Tibial artery (tissue), 4 donors: ENCODE measurements around the gene USP6NL.

ENCODE experiments used
- DNase-seq, 2 donors: peaks; one replicate each; pipeline ENCODE4 v3.0.0-alpha.2; 2019
- H3K27ac ChIP-seq, 2 donors: fragments of 200-600 bp; sonication (generic) in 1 of 2; 1 replicate in 1 of 2; 2 replicates in 1 of 2; pipeline ENCODE4 v1.5.1; 2018 to 2019; ENCODE audit warnings: mild to moderate bottlenecking in 1 of 2
- H3K27me3 ChIP-seq, 2 donors: fragments of 200-600 bp; sonication (generic) in 1 of 2; one replicate each; pipeline versions ENCODE4 v1.5.1 to v1.6.0; 2016 to 2019
- H3K36me3 ChIP-seq, 3 donors: fragments of 200-600 bp; sonication (generic) in 2 of 3; one replicate each; pipeline ENCODE4 v1.5.1; 2016 to 2019; ENCODE audit warnings: mild to moderate bottlenecking in 2 of 3
- H3K4me1 ChIP-seq, 4 donors: fragments of 200-600 bp; sonication (generic) in 2 of 4; 1 replicate in 3 of 4; 2 replicates in 1 of 4; pipeline ENCODE4 v1.5.1; 2016 to 2019
- H3K4me3 ChIP-seq, 2 donors: fragments of 200-600 bp; sonication (generic) in 1 of 2; 1 replicate in 1 of 2; 2 replicates in 1 of 2; pipeline ENCODE4 v1.5.1; 2018 to 2019; ENCODE audit warnings: mild to moderate bottlenecking in 2 of 2
- H3K9me3 ChIP-seq, 3 donors: fragments of 200-600 bp; sonication (generic) in 1 of 3; one replicate each; pipeline ENCODE4 v1.5.1; 2016 to 2019
- intact Hi-C: fragments of 100-400 bp; cut with DNase I; formaldehyde crosslinking; loops from one replicate; pipeline ENCODE4 v1.15.0; 2023; ENCODE audit warnings: low total_unique reads
- TF ChIP-seq, protein P1 (sequence below), 2 experiments: fragments of 200-600 bp in 1 of 2; fragments of 450-650 bp in 1 of 2; IDR thresholded peaks; one replicate each; pipeline ENCODE4 v1.5.1; 2017 to 2019; ENCODE audit warnings: antibody characterized with exemption in 2 of 2, mild to moderate bottlenecking in 1 of 2, moderate library complexity in 1 of 2

USP6NL gene

GRCh38 chr10:11447586-11447985 is 163.9 kb downstream of the USP6NL start:
- no peaks in the 10 kb centered on the region for H3K36me3 ChIP-seq
- H3K9me3 ChIP-seq: no peaks in the 10 kb centered on the region
- H3K4me1 ChIP-seq: no peaks in the 10 kb centered on the region
- peaks cover 0 to 6% of the 10 kb centered on the region in 2 donors for H3K27me3 ChIP-seq
- intact Hi-C loops: no loop called here
- H3K27ac ChIP-seq: no peak overlapping the region
- DNase-seq: no peak
- H3K4me3 ChIP-seq: no peak overlapping the region
- TF ChIP-seq, protein P1, sequence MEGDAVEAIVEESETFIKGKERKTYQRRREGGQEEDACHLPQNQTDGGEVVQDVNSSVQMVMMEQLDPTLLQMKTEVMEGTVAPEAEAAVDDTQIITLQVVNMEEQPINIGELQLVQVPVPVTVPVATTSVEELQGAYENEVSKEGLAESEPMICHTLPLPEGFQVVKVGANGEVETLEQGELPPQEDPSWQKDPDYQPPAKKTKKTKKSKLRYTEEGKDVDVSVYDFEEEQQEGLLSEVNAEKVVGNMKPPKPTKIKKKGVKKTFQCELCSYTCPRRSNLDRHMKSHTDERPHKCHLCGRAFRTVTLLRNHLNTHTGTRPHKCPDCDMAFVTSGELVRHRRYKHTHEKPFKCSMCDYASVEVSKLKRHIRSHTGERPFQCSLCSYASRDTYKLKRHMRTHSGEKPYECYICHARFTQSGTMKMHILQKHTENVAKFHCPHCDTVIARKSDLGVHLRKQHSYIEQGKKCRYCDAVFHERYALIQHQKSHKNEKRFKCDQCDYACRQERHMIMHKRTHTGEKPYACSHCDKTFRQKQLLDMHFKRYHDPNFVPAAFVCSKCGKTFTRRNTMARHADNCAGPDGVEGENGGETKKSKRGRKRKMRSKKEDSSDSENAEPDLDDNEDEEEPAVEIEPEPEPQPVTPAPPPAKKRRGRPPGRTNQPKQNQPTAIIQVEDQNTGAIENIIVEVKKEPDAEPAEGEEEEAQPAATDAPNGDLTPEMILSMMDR (IDR thresholded peaks at IDR 0.05): no peak

DNA sequence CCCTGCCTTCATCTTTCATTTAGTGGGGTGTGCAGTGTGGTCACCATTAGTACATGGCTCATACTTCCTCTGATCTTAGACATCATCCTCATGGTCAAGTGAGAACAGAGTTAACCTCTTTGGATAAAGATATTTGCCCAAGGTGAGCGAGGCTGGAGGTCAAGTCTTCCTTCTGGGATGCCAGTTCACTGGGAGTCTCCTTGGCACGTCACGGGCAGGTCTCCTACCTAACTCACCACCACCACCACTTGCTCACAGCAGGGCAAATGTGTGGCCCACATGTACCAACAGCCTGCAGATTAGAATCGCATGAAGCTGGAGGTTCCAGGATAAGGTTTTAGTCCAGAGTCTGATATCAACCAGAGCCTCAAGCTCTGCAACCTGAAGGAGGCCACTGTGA is 164.6 kb downstream of the USP6NL start:
- Histone ChIP-seq H3K27ac (no peak overlapping the region), H3K27me3 (peaks cover 0 to 6% of the 10 kb centered on the region in 2 donors), H3K4me1 (no peaks in the 10 kb centered on the region), H3K36me3 (no peaks in the 10 kb centered on the region), H3K9me3 (no peaks in the 10 kb centered on the region), H3K4me3 (no peak overlapping the region)
- intact Hi-C loops: no loop called here
- TF ChIP-seq, protein P1 (IDR thresholded peaks at IDR 0.05): no peak
- no peak for DNase-seq

GRCh38 chr10:11446133-11446532 is 165.3 kb downstream of the USP6NL start:
- Histone ChIP-seq H3K4me3 (no peak overlapping the region), H3K27ac (no peak overlapping the region), H3K27me3 (peaks cover 0 to 6% of the 10 kb centered on the region in 2 donors), H3K36me3 (no peaks in the 10 kb centered on the region), H3K4me1 (no peaks in the 10 kb centered on the region), H3K9me3 (no peaks in the 10 kb centered on the region)
- DNase-seq: no peak
- intact Hi-C loops: no loop called here
- TF ChIP-seq, protein P1 (IDR thresholded peaks at IDR 0.05): no peak

GRCh38 chr10:11444531-11445228 is 166.8 kb downstream of the USP6NL start:
- DNase-seq: no peak
- no peaks in the 10 kb centered on the region for H3K4me1 ChIP-seq
- intact Hi-C loops: no loop called here
- H3K27me3 ChIP-seq: peaks cover 0 to 5% of the 10 kb centered on the region in 2 donors
- H3K36me3 ChIP-seq: no peaks in the 10 kb centered on the region
- H3K4me3 ChIP-seq: no peak overlapping the region
- TF ChIP-seq, protein P1 (IDR thresholded peaks at IDR 0.05): no peak
- no peaks in the 10 kb centered on the region for H3K9me3 ChIP-seq
- no peak overlapping the region for H3K27ac ChIP-seq

GRCh38 chr10:11444155-11444530 is 167.3 kb downstream of the USP6NL start:
- H3K4me1 ChIP-seq: no peaks in the 10 kb centered on the region
- H3K27me3 ChIP-seq: peaks cover 0 to 4% of the 10 kb centered on the region in 2 donors
- intact Hi-C loops: no loop called here
- H3K9me3 ChIP-seq: no peaks in the 10 kb centered on the region
- no peak for DNase-seq
- H3K36me3 ChIP-seq: no peaks in the 10 kb centered on the region
- H3K4me3 ChIP-seq: no peak overlapping the region
- H3K27ac ChIP-seq: no peak overlapping the region
- TF ChIP-seq, protein P1 (IDR thresholded peaks at IDR 0.05): no peak
